Measurements from ENCODE around the gene KCNC3.

The KCNC3 gene

GRCh38 chr19:50263176-50263575, 66.0 kb downstream of the KCNC3 start:
- Histone ChIP-seq H3K27me3 (ENCODE audit: insufficient read depth, low read length, poor library complexity, severe bottlenecking) (no peaks in the 10 kb centered on the region), H3K4me2 (ENCODE audit: low read depth, low read length, poor library complexity, severe bottlenecking) (no peak overlapping the region), H3K4me3 (ENCODE audit: low read length, poor library complexity, severe bottlenecking) (no peak overlapping the region), H3K4me1 (ENCODE audit: insufficient read depth, low read length, poor library complexity, severe bottlenecking) (no peaks in the 10 kb centered on the region), H2AFZ (ENCODE audit: low read length) (no peak overlapping the region), H3K79me2 (ENCODE audit: insufficient read depth, low read length) (no peaks in the 10 kb centered on the region), H4K20me1 (ENCODE audit: insufficient read depth, low read length, poor library complexity, severe bottlenecking) (no peaks in the 10 kb centered on the region), H3K36me3 (ENCODE audit: insufficient read depth, low read length) (no peaks in the 10 kb centered on the region), H3K9ac (ENCODE audit: low read depth, low read length, poor library complexity, severe bottlenecking) (no peak overlapping the region), H3K9me2 (replicated peaks; ENCODE audit: low read depth, low read length) (no peaks in the 10 kb centered on the region), H3F3A (ENCODE audit: low read depth) (no peaks in the 10 kb centered on the region), H3K9me3 (ENCODE audit: insufficient read depth, low read depth, low read length) (no peaks in the 10 kb centered on the region)
- no peak for TF ChIP-seq EZH2phosphoT487 (IDR thresholded peaks at IDR 0.05; ENCODE audit: borderline replicate concordance)
- TF ChIP-seq CTCF (conservative IDR thresholded peaks at IDR 0.05; ENCODE audit: low read length): no peak

All from Loucy (cell line).